ENCODE results near the gene BMP7. TPM values are rescaled to one million over a fixed set of nuclear protein-coding genes. Genes with fewer than 3 reads are reported as not detected.

BMP7 gene
- total and polyA plus RNA-seq, 10 donors: 0.26 to 1.5 (median 0.75) TPM; not detected in 1

- Histone ChIP-seq H3K4me3 (no peak overlapping the region), H3K36me3 (no peaks in the 10 kb centered on the region), H3K4me1 (peaks cover 0 to 6% (median 0%) of the 10 kb centered on the region in 6 donors), H3K27me3 (replicated peaks in 1 of 7) (peaks cover 0 to 12% (median 0%) of the 10 kb centered on the region in 7 donors), H3K9me3 (peaks cover 0 to 8% (median 2%) of the 10 kb centered on the region in 8 donors), H3K27ac (no peak overlapping the region)
- DNase-seq: no peak
- TF ChIP-seq POLR2AphosphoS5 (IDR thresholded peaks at IDR 0.05) (no peak), POLR2A (IDR thresholded peaks at IDR 0.05) (no peak), CTCF (IDR thresholded peaks at IDR 0.05 in 8 of 11, conservative IDR thresholded peaks at IDR 0.05 in 3 of 11) (no peak)
- intact Hi-C loops (cut with DNase I; ENCODE audit: low total_unique reads): no loop called here
- WGBS, 5 donors: 78 to 85% (median 78%) methylated on average over 21 to 23 of the region's 23 CpGs
These were observed 56.2 kb downstream of the BMP7 start for GRCh38 chr20:57210054-57210910.

GRCh38 chr20:57209413-57209812, 57.0 kb downstream of the BMP7 start:
- H3K27me3 ChIP-seq (replicated peaks in 1 of 7): peaks cover 0 to 11% (median 0%) of the 10 kb centered on the region in 7 donors

GRCh38 chr20:57208198-57208597, 58.2 kb downstream of the BMP7 start:
- TF ChIP-seq CTCF (IDR thresholded peaks at IDR 0.05 in 8 of 11, conservative IDR thresholded peaks at IDR 0.05 in 3 of 11): no peak
- no peak for TF ChIP-seq POLR2AphosphoS5 (IDR thresholded peaks at IDR 0.05)
- TF ChIP-seq POLR2A (IDR thresholded peaks at IDR 0.05): no peak
- no peak for DNase-seq
- Histone ChIP-seq H3K36me3 (no peaks in the 10 kb centered on the region), H3K4me3 (no peak overlapping the region), H3K27ac (no peak overlapping the region), H3K9me3 (peaks cover 0 to 8% (median 2%) of the 10 kb centered on the region in 8 donors), H3K27me3 (replicated peaks in 1 of 7) (peaks cover 0 to 11% (median 0%) of the 10 kb centered on the region in 7 donors), H3K4me1 (peaks cover 0 to 6% (median 0%) of the 10 kb centered on the region in 6 donors)
- intact Hi-C loops (cut with DNase I; ENCODE audit: low total_unique reads): no loop called here
- 57 to 61% (median 60%) methylated on average over 2 of the region's 2 CpGs for WGBS, 5 donors

More at GRCh38 chr20:57209413-57209812, 57.0 kb downstream of the BMP7 start:
- no peak for DNase-seq
- Histone ChIP-seq H3K9me3 (peaks cover 0 to 8% (median 2%) of the 10 kb centered on the region in 8 donors), H3K27ac (no peak overlapping the region), H3K4me1 (peaks cover 0 to 6% (median 0%) of the 10 kb centered on the region in 6 donors), H3K36me3 (no peaks in the 10 kb centered on the region), H3K4me3 (no peak overlapping the region)
- TF ChIP-seq CTCF (IDR thresholded peaks at IDR 0.05 in 8 of 11, conservative IDR thresholded peaks at IDR 0.05 in 3 of 11): no peak
- WGBS, 5 donors: 91 to 95% (median 93%) methylated on average over 3 of the region's 3 CpGs
- intact Hi-C loops (cut with DNase I; ENCODE audit: low total_unique reads): no loop called here

- no peak overlapping the region for H3K27ac ChIP-seq
- peaks cover 0 to 8% (median 2%) of the 10 kb centered on the region in 8 donors for H3K9me3 ChIP-seq
- WGBS, 5 donors: 85 to 90% (median 89%) methylated on average over 3 of the region's 3 CpGs
- H3K4me1 ChIP-seq: no peaks in the 10 kb centered on the region
- H3K4me3 ChIP-seq: no peak overlapping the region
- H3K27me3 ChIP-seq (replicated peaks in 1 of 7): peaks cover 0 to 7% (median 0%) of the 10 kb centered on the region in 7 donors
- intact Hi-C loops (cut with DNase I; ENCODE audit: low total_unique reads): no loop called here
- no peaks in the 10 kb centered on the region for H3K36me3 ChIP-seq
- TF ChIP-seq POLR2A (IDR thresholded peaks at IDR 0.05): no peak
- no peak for TF ChIP-seq POLR2AphosphoS5 (IDR thresholded peaks at IDR 0.05)
- TF ChIP-seq CTCF (IDR thresholded peaks at IDR 0.05 in 8 of 11, conservative IDR thresholded peaks at IDR 0.05 in 3 of 11): no peak
- DNase-seq: no peak
These were observed 59.2 kb downstream of the BMP7 start for GRCh38 chr20:57207251-57207650.

All from spleen (tissue), 11 donors.